NCI-H460 (cell line): Measurements from ENCODE around the gene DTNBP1. TPM values are rescaled to one million over a fixed set of nuclear protein-coding genes. Genes with fewer than 3 reads are reported as not detected.

Source experiments
- small RNA-seq, 2 experiments: library from RNA; depleted of rRNA; stranded (forward); fragments of <200 nt; gene quantifications; one replicate each; pipeline ENCODE3, GENCODE V24; 2014
- total RNA-seq: library from RNA; depleted of rRNA; stranded (reverse); fragments of >200 nt; shearing (Covaris generic); gene quantifications from 2 replicates; pipeline ENCODE4 v1.2.3, GENCODE V29; 2014

The DTNBP1 gene
- total RNA-seq, 1 experiment from 2014 or later, result 0.67 TPM

Small RNAs within 50 kb of the gene (small RNA-seq; reads per million reads assigned to genes)
- 0 reads per million in 2 experiments for gene RF00001
